Parathyroid adenoma (tissue), 2 donors: ENCODE measurements around the gene ENOX1.

Experiments
- H2AFZ ChIP-seq: fragments of 300-600 bp; sonication (generic); one replicate; pipeline ENCODE4 v1.7.0; 2017; ENCODE audit warnings: antibody characterized with exemption, mild to moderate bottlenecking
- H3K27ac ChIP-seq: fragments of 300-600 bp; sonication (generic); one replicate; pipeline ENCODE4 v1.7.0; 2017
- H3K27me3 ChIP-seq: fragments of 300-600 bp; sonication (generic); one replicate; pipeline ENCODE4 v1.7.0; 2017; ENCODE audit warnings: low read length; ENCODE audit not compliant: control insufficient read depth, insufficient read depth
- H3K36me3 ChIP-seq: fragments of 300-600 bp; sonication (generic); one replicate; pipeline ENCODE4 v1.7.0; 2017; ENCODE audit warnings: low read length; ENCODE audit not compliant: control insufficient read depth, insufficient read depth
- H3K4me1 ChIP-seq: fragments of 300-600 bp; sonication (generic); one replicate; pipeline ENCODE4 v1.7.0; 2017; ENCODE audit warnings: control low read depth
- H3K4me2 ChIP-seq: fragments of 300-600 bp; sonication (generic); one replicate; pipeline ENCODE4 v1.7.0; 2017; ENCODE audit warnings: low read length
- H3K4me3 ChIP-seq: fragments of 300-600 bp; sonication (generic); one replicate; pipeline ENCODE4 v1.7.0; 2017; ENCODE audit warnings: low read depth, low read length
- H3K79me2 ChIP-seq: fragments of 300-600 bp; sonication (generic); one replicate; pipeline ENCODE4 v1.7.0; 2017; ENCODE audit warnings: control low read depth
- H3K9ac ChIP-seq: fragments of 300-600 bp; sonication (generic); one replicate; pipeline ENCODE4 v1.7.0; 2017; ENCODE audit warnings: mild to moderate bottlenecking
- H3K9me3 ChIP-seq: fragments of 300-600 bp; sonication (generic); one replicate; pipeline ENCODE4 v1.7.0; 2017; ENCODE audit warnings: low read length; ENCODE audit not compliant: control insufficient read depth
- TF ChIP-seq, protein P1 (sequence below): fragments of 300-600 bp; sonication (generic); IDR thresholded peaks from one replicate; pipeline ENCODE4 v1.7.0; 2017; ENCODE audit warnings: antibody characterized with exemption, mild to moderate bottlenecking
- donor health status: primary hyperparathyroidism.

Gene ENOX1

DNA sequence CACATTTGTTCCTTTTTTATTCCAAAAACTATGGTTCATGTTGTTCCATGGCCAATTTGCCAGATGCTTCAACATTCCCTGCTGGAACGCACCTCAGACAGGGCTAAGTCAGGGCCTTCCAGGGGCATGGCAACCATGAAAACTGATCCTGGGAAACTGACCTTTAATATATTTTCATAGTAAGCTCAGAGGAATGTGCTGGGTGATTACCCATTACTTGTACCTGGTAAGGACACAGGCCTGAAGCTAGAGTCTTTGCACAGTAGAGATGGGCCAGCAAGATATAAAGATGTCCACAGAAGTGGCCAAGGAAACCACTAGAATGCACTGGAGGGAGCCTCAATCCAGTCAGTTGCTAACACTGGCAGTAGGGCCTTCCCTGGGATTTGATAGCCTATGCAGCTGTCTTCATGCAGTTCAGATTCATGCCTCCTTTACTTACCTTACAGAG, 353.1 kb downstream of the ENOX1 start:
- H3K4me2 ChIP-seq: no peak overlapping the region
- H3K27ac ChIP-seq: no peak overlapping the region

DNA sequence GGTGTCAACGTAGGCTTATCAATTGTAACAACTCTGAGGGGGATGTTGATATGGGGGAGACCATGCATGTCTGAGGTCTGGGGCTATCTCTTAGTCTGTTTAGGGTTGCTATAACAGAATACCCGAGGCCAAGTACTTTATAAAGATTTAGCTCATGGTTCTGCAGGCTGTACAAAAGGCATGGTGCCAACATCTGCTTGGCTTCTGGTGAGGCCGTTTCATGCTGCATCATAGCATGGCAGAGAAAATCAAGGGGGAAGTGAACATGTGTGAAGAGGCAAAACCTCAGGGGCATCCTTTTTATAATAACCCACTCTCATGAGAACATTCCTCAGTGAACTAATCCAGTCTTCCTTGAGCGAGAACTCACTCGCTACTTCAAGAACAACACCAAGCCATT, 353.8 kb downstream of the ENOX1 start:
- Histone ChIP-seq H3K9ac (no peak overlapping the region), H3K27ac (no peak overlapping the region), H2AFZ (no peak overlapping the region), H3K79me2 (no peaks in the 10 kb centered on the region), H3K36me3 (no peaks in the 10 kb centered on the region), H3K9me3 (no peaks in the 10 kb centered on the region), H3K4me1 (no peaks in the 10 kb centered on the region), H3K4me2 (no peak overlapping the region), H3K4me3 (no peak overlapping the region), H3K27me3 (no peaks in the 10 kb centered on the region)
- TF ChIP-seq, protein P1, sequence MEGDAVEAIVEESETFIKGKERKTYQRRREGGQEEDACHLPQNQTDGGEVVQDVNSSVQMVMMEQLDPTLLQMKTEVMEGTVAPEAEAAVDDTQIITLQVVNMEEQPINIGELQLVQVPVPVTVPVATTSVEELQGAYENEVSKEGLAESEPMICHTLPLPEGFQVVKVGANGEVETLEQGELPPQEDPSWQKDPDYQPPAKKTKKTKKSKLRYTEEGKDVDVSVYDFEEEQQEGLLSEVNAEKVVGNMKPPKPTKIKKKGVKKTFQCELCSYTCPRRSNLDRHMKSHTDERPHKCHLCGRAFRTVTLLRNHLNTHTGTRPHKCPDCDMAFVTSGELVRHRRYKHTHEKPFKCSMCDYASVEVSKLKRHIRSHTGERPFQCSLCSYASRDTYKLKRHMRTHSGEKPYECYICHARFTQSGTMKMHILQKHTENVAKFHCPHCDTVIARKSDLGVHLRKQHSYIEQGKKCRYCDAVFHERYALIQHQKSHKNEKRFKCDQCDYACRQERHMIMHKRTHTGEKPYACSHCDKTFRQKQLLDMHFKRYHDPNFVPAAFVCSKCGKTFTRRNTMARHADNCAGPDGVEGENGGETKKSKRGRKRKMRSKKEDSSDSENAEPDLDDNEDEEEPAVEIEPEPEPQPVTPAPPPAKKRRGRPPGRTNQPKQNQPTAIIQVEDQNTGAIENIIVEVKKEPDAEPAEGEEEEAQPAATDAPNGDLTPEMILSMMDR: no peak

More for the DNA sequence above, 353.1 kb downstream of the ENOX1 start:
- no peak overlapping the region for H3K9ac ChIP-seq
- no peak overlapping the region for H2AFZ ChIP-seq
- no peaks in the 10 kb centered on the region for H3K36me3 ChIP-seq
- H3K4me3 ChIP-seq: no peak overlapping the region
- H3K27me3 ChIP-seq: no peaks in the 10 kb centered on the region
- TF ChIP-seq, protein P1: no peak
- no peaks in the 10 kb centered on the region for H3K4me1 ChIP-seq
- H3K9me3 ChIP-seq: no peaks in the 10 kb centered on the region
- H3K79me2 ChIP-seq: no peaks in the 10 kb centered on the region

DNA sequence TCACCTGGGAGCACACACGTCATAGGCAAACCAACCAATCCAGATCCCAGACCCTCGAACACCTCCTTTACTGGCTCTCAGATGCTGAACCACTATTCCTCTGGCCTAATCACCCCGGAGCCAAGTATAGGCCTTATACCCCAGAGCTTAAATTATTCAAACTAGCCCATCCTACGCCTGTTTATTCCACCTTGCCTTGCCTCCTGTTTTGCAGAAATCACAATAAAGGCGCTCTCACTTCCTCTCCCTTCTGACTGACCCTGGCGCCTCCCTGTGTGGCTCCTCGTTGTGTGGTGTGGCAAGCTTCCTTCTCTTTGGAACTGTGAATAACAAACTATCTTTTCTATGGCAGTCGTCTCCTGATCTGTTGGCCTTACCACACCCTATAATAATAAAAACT, 354.9 kb downstream of the ENOX1 start:
- no peak overlapping the region for H3K27ac ChIP-seq
- H3K4me3 ChIP-seq: no peak overlapping the region
- no peaks in the 10 kb centered on the region for H3K27me3 ChIP-seq
- H2AFZ ChIP-seq: no peak overlapping the region
- H3K9ac ChIP-seq: no peak overlapping the region
- no peak overlapping the region for H3K4me2 ChIP-seq
- H3K9me3 ChIP-seq: no peaks in the 10 kb centered on the region
- H3K79me2 ChIP-seq: no peaks in the 10 kb centered on the region
- no peaks in the 10 kb centered on the region for H3K36me3 ChIP-seq
- H3K4me1 ChIP-seq: no peaks in the 10 kb centered on the region
- TF ChIP-seq, protein P1: no peak

DNA sequence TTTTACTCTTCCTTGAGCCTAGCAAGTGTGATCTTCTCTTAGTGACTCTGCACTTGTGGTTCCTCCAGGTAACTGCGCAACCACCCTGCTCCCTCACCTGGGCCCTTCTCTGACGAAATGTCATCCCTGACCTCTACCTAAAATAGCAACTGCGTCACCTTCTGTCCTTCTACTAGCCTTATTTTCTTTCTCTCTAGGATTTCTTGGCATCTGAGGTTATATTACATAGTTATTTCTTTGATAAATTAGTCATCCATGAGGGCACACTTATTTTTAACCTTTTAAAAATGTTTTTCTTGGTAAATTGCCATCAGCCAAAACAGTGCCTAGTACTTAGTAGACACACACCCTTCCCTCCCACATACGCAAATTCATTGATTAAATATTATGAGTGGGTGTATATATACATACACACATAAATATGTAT, 355.5 kb downstream of the ENOX1 start:
- H3K79me2 ChIP-seq: no peaks in the 10 kb centered on the region
- no peaks in the 10 kb centered on the region for H3K36me3 ChIP-seq
- H3K27me3 ChIP-seq: no peaks in the 10 kb centered on the region
- H3K9me3 ChIP-seq: no peaks in the 10 kb centered on the region
- TF ChIP-seq, protein P1: no peak
- H3K4me1 ChIP-seq: no peaks in the 10 kb centered on the region
- no peak overlapping the region for H3K9ac ChIP-seq
- no peak overlapping the region for H2AFZ ChIP-seq
- no peak overlapping the region for H3K4me3 ChIP-seq
- no peak overlapping the region for H3K4me2 ChIP-seq
- no peak overlapping the region for H3K27ac ChIP-seq

DNA sequence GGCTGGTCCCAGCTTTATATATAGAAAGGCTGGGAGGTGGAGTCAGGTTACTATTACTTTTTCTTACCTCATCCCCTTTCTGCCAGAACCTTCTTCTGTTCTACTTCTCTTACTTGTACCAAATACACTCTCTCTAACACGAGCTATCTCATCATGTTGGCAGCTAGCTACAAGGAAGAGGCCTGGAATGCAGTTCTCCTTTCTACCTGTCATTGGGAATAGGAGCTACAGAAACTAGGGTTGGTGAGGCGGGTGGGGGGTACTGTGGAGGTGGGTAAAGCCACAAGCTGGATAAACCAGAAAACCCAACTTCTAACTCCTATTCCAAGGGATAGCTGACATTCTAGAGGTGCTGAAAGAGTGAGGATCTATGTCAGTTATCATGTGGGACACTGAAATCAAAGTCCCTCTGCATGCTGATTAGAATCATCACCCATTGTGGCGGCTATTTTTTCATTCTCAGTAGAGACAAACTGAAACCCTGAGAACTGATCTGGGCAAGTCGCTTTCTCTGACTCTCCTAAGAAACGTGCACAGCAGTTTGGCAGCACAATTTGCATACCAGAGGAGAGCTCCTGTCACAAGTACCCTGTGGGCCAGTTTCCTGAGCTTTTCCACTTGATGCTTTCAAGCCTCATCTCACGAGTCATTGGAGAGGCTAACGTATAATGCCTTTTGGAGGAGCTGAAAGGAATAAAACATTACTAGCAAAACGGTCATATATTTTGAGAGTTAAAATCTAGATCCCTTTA, 358.1 kb downstream of the ENOX1 start:
- Histone ChIP-seq H3K9ac (no peak overlapping the region), H3K4me3 (no peak overlapping the region)

More for the DNA sequence above, 358.1 kb downstream of the ENOX1 start:
- Histone ChIP-seq H3K4me2 (no peak overlapping the region), H3K27me3 (no peaks in the 10 kb centered on the region), H2AFZ (no peak overlapping the region), H3K27ac (no peak overlapping the region), H3K9me3 (no peaks in the 10 kb centered on the region), H3K4me1 (no peaks in the 10 kb centered on the region), H3K79me2 (no peaks in the 10 kb centered on the region), H3K36me3 (no peaks in the 10 kb centered on the region)
- TF ChIP-seq, protein P1: no peak
